Prostate gland (tissue), 2 donors: ENCODE results near the gene TBC1D22A.

Experiments used
- CTCF ChIP-seq, 4 experiments: fragments of 200-600 bp in 2 of 4; fragments of 450-650 bp in 2 of 4; sonication (generic) in 2 of 4; IDR thresholded peaks; 1 replicate in 3 of 4; 2 replicates in 1 of 4; pipeline ENCODE4 v1.5.1; 2016 to 2019; ENCODE audit warnings: antibody characterized with exemption in 4 of 4, mild to moderate bottlenecking in 2 of 4, moderate library complexity in 2 of 4
- POLR2A ChIP-seq: fragments of 450-650 bp; IDR thresholded peaks from one replicate; pipeline ENCODE4 v1.6.1; 2016; ENCODE audit warnings: antibody characterized with exemption, mild to moderate bottlenecking
- POLR2AphosphoS5 ChIP-seq: sonication (generic); formaldehyde crosslinking; IDR thresholded peaks from one replicate; pipeline ENCODE4 v1.6.1; 2017; ENCODE audit warnings: antibody characterized with exemption

- TF ChIP-seq CTCF (IDR thresholded peaks at IDR 0.05) (no peak), POLR2A (no peak), POLR2AphosphoS5 (peak; percentile 11)
Observed at GRCh38 chr22:46854125-46854870, 91.8 kb downstream of the TBC1D22A start.
